Mucosa of rectum (tissue), 2 donors: ENCODE results near the gene HSD17B1.
"Not testable (repeated sequence)": the region's sequence is repeated elsewhere in the genome, so short reads cannot be mapped to it uniquely, and the experiment has no call there.

Source experiments
- H3K27ac ChIP-seq, 2 donors: one replicate each; pipeline ENCODE4 v1.7.0; 2013; ENCODE audit warnings: inconsistent platforms in 2 of 2, low read depth in 2 of 2, low read length in 2 of 2
- H3K27me3 ChIP-seq, 2 donors: one replicate each; pipeline ENCODE4 v1.7.0; 2013; ENCODE audit warnings: low read length in 2 of 2; ENCODE audit not compliant: control insufficient read depth in 2 of 2, insufficient read depth in 2 of 2
- H3K36me3 ChIP-seq, 2 donors: one replicate each; pipeline ENCODE4 v1.7.0; 2013; ENCODE audit warnings: low read length in 2 of 2; ENCODE audit not compliant: control insufficient read depth in 2 of 2, insufficient read depth in 2 of 2
- H3K4me1 ChIP-seq, 2 donors: one replicate each; pipeline ENCODE4 v1.7.0; 2013; ENCODE audit warnings: low read length in 2 of 2, mild to moderate bottlenecking in 1 of 2; ENCODE audit not compliant: control insufficient read depth in 2 of 2, insufficient read depth in 2 of 2
- H3K4me3 ChIP-seq, 2 donors: one replicate each; pipeline ENCODE4 v1.7.0; 2013; ENCODE audit warnings: low read length in 2 of 2
- H3K9ac ChIP-seq, 2 donors: one replicate each; pipeline ENCODE4 v1.7.0; 2013; ENCODE audit warnings: low read length in 2 of 2, low read depth in 1 of 2, mild to moderate bottlenecking in 1 of 2
- H3K9me3 ChIP-seq, 2 donors: one replicate each; pipeline ENCODE4 v1.7.0; 2013; ENCODE audit warnings: low read length in 2 of 2; ENCODE audit not compliant: control insufficient read depth in 2 of 2
- donor health status: healthy.
- donor health status: Normal muscosa, but diverticular disease.

Gene HSD17B1

GRCh38 chr17:42545755-42546505, 6.8 kb upstream of the HSD17B1 start:
- H3K4me1 ChIP-seq, result peaks cover 14 to 18% of the 10 kb centered on the region in 2 donors
- not testable (repeated sequence) for H3K9me3 ChIP-seq, H3K27me3 ChIP-seq, H3K4me3 ChIP-seq, H3K9ac ChIP-seq, H3K27ac ChIP-seq
- peaks cover 8 to 16% of the 10 kb centered on the region in 2 donors for H3K36me3 ChIP-seq

- H3K4me3 ChIP-seq, result no peak overlapping the region
- no peak overlapping the region for H3K27ac ChIP-seq
- no peak overlapping the region for H3K9ac ChIP-seq
- H3K27me3 ChIP-seq, result no peaks in the 10 kb centered on the region
- peaks cover 4 to 10% of the 10 kb centered on the region in 2 donors for H3K36me3 ChIP-seq
- peaks cover 9 to 12% of the 10 kb centered on the region in 2 donors for H3K4me1 ChIP-seq
- H3K9me3 ChIP-seq, result no peaks in the 10 kb centered on the region
These were observed 5.7 kb upstream of the HSD17B1 start for GRCh38 chr17:42547001-42547461.

- Histone ChIP-seq H3K27me3 (no peaks in the 10 kb centered on the region), H3K9ac (no peak overlapping the region), H3K4me3 (peak overlapping the region in 1 of 2 donors; percentile 26), H3K27ac (no peak overlapping the region), H3K4me1 (peaks cover 9% of the 10 kb centered on the region in 2 donors), H3K9me3 (no peaks in the 10 kb centered on the region), H3K36me3 (peaks cover 4 to 10% of the 10 kb centered on the region in 2 donors)
These were observed 5.0 kb upstream of the HSD17B1 start for GRCh38 chr17:42547698-42548069.

GRCh38 chr17:42548070-42548837, 4.5 kb upstream of the HSD17B1 start:
- Histone ChIP-seq H3K36me3 (peaks cover 4 to 7% of the 10 kb centered on the region in 2 donors), H3K27ac (no peak overlapping the region), H3K4me1 (peaks cover 9% of the 10 kb centered on the region in 2 donors), H3K9ac (no peak overlapping the region), H3K4me3 (peak overlapping the region; percentile 26 to 50), H3K27me3 (no peaks in the 10 kb centered on the region), H3K9me3 (no peaks in the 10 kb centered on the region)

GRCh38 chr17:42548993-42549755, 3.5 kb upstream of the HSD17B1 start:
- H3K4me3 ChIP-seq, result peak overlapping the region in 1 of 2 donors; percentile 26
- no peaks in the 10 kb centered on the region for H3K27me3 ChIP-seq
- H3K9ac ChIP-seq, result no peak overlapping the region
- no peaks in the 10 kb centered on the region for H3K36me3 ChIP-seq
- H3K9me3 ChIP-seq, result no peaks in the 10 kb centered on the region
- no peak overlapping the region for H3K27ac ChIP-seq
- peaks cover 13 to 15% of the 10 kb centered on the region in 2 donors for H3K4me1 ChIP-seq

GRCh38 chr17:42553161-42553818, 567 bp downstream of the HSD17B1 start:
- Histone ChIP-seq H3K27me3 (no peaks in the 10 kb centered on the region), H3K27ac (no peak overlapping the region), H3K4me1 (peaks cover 10 to 15% of the 10 kb centered on the region in 2 donors), H3K36me3 (no peaks in the 10 kb centered on the region), H3K9ac (peak overlapping the region in 1 of 2 donors; percentile 94), H3K4me3 (no peak overlapping the region), H3K9me3 (no peaks in the 10 kb centered on the region)

- Histone ChIP-seq H3K4me3 (peak overlapping the region; percentile 74 to 88), H3K9me3 (no peaks in the 10 kb centered on the region), H3K4me1 (peaks cover 7 to 13% of the 10 kb centered on the region in 2 donors), H3K9ac (peak overlapping the region; percentile 94 to 95), H3K36me3 (no peaks in the 10 kb centered on the region), H3K27ac (peak overlapping the region; percentile 85 to 89), H3K27me3 (no peaks in the 10 kb centered on the region)
These were observed 1.1 kb downstream of the HSD17B1 start for GRCh38 chr17:42553866-42554249.

- Histone ChIP-seq H3K27me3 (no peaks in the 10 kb centered on the region), H3K36me3 (no peaks in the 10 kb centered on the region), H3K4me3 (peak overlapping the region; percentile 74 to 88), H3K27ac (peak overlapping the region; percentile 85 to 89), H3K9me3 (no peaks in the 10 kb centered on the region), H3K4me1 (peaks cover 7 to 17% of the 10 kb centered on the region in 2 donors), H3K9ac (peak overlapping the region; percentile 94 to 95)
These were observed 1.8 kb downstream of the HSD17B1 start for GRCh38 chr17:42554250-42555121.

- Histone ChIP-seq H3K9ac (peak overlapping the region; percentile 94 to 95), H3K4me1 (peaks cover 9 to 19% of the 10 kb centered on the region in 2 donors), H3K27me3 (no peaks in the 10 kb centered on the region), H3K4me3 (peak overlapping the region; percentile 74 to 88), H3K27ac (peak overlapping the region; percentile 85 to 89), H3K36me3 (no peaks in the 10 kb centered on the region), H3K9me3 (no peaks in the 10 kb centered on the region)
These were observed 2.4 kb downstream of the HSD17B1 start for GRCh38 chr17:42555122-42555622.
